ENCODE results near the gene SLC18B1. TPM values are rescaled to one million over a fixed set of nuclear protein-coding genes. Genes with fewer than 3 reads are reported as not detected.
A peak's percentile ranks its signal among the peaks of the same experiment; 100 is the strongest.

Gene SLC18B1
- total and polyA plus RNA-seq, 5 donors = 3.1 to 5.9 (median 5.1) TPM

DNA sequence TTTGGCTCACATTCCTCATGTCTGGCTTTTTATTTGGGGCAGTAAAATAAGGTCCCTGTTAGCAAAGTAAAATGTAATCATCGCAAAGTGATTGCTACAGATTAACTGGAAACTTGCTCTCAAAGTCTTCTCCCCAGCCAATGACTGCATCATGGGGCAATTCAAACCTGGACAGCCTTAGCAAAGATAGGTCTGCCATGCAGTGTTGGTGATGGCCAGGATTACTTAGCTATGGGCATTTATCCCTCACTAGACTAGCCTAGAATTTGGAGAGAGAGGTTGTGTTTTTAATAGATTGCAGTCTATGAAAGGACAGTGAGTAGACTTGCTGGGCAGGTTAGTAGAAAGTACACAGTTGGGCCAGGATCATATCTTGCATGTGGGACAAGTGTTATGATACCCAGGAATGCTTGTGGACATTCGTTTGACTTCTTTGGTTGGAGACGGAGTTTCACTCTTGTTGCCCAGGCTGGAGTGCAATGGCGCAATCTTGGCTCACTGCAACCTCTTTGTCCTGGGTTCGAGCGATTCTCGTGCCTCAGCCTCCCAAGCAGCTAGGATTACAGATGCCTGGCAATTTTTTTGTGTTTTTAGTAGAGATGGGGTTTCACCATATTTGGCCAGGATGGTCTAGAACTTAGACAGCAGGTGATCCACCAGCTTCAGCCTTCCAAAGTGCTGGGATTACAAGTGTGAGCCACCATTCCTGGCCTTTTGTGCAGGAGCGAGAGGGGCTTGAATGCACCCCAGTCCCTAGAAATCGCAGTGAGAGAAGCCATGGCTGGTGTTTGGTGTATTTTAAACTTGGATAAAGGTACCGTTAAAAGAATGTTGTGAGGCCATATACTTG is 19.3 kb upstream of the SLC18B1 start:
- ATAC-seq = no peak
- H3K27ac ChIP-seq (ENCODE audit: low read length) = no peak overlapping the region
- no peaks in the 10 kb centered on the region for H3K4me1 ChIP-seq (ENCODE audit: control insufficient read depth, insufficient read depth, low read length)
- no peak overlapping the region for H3K4me3 ChIP-seq (ENCODE audit: low read length)
- H3K27me3 ChIP-seq (ENCODE audit: control insufficient read depth, insufficient read depth) = no peaks in the 10 kb centered on the region
- intact Hi-C loops (cut with DNase I) = no loop called here
- DNase-seq = no peak
- H3K9me3 ChIP-seq (ENCODE audit: control insufficient read depth, low read length) = no peaks in the 10 kb centered on the region
- 88% methylated on average over 10 of the region's 10 CpGs for WGBS

DNA sequence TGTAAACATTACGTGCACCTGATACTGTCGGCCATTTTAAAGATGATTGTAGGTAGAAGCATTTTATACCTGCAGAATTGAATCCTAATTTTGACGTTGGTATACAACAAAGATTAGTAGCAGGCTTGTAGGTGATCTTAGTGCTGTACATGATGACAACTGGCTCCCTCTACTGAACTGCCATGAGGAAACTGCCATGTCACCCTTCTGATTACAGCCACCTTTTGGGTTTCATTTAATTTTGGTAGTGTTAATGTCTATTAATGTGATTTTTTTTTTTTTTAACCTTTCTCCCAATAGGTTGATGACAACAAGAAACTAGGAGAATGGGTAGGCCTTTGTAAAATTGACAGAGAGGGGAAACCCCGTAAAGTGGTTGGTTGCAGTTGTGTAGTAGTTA is 18.2 kb upstream of the SLC18B1 start:
- H3K27me3 ChIP-seq (ENCODE audit: control insufficient read depth, insufficient read depth) = no peaks in the 10 kb centered on the region
- no peaks in the 10 kb centered on the region for H3K4me1 ChIP-seq (ENCODE audit: control insufficient read depth, insufficient read depth, low read length)
- WGBS = 73% methylated on average over 4 of the region's 4 CpGs
- H3K27ac ChIP-seq (ENCODE audit: low read length) = no peak overlapping the region
- no peak for ATAC-seq
- H3K4me3 ChIP-seq (ENCODE audit: low read length) = no peak overlapping the region
- intact Hi-C loops (cut with DNase I) = no loop called here
- no peak for DNase-seq
- no peaks in the 10 kb centered on the region for H3K9me3 ChIP-seq (ENCODE audit: control insufficient read depth, low read length)

DNA sequence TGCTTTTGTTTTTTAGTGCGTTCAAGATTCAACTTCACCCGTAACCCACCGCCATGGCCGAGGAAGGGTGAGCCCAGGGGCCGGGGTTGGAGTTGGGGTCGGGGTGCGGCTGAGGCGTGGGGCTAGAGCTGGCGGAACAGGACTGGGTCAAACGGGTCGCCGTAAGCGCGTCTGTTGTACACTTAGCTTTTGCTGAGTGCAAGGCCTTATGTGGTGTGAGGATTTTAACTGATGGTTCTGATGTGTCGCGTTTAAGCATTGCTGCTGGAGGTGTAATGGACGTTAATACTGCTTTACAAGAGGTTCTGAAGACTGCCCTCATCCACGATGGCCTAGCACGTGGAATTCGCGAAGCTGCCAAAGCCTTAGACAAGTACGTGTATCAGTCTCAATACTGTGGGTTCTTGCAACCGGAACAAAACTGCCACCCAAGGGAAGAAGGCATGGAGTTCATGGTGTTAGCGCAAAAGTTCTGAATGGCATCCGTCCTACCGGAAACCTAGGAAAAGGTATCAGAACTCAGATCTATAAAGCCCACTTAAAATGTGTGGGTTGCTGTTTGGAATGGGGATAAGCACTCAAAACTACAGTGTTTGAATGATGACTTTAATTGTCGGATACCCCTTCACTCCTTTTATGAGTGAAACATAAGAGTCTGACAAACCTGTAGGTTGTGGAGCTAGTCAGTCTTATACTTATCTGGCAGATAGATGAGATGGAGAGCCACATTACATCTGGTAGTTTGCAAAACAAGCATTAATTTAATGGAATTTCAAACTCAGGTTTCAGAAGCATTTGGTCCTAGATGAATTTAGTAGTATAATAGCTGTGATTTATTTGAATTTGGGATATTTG is 16.5 kb upstream of the SLC18B1 start:
- Histone ChIP-seq H3K27ac (ENCODE audit: low read length) (peak overlapping the region; percentile 85), H3K27me3 (ENCODE audit: control insufficient read depth, insufficient read depth) (no peaks in the 10 kb centered on the region), H3K4me1 (ENCODE audit: control insufficient read depth, insufficient read depth, low read length) (no peaks in the 10 kb centered on the region), H3K9me3 (ENCODE audit: control insufficient read depth, low read length) (no peaks in the 10 kb centered on the region), H3K4me3 (ENCODE audit: low read length) (peak overlapping the region; percentile 97)
- under 1% methylated on average over 27 of the region's 27 CpGs for WGBS
- ATAC-seq (peak; percentile 15 to 43), DNase-seq (peak in 1 of 3 donors; percentile 57)
- intact Hi-C loops (cut with DNase I) = no loop called here

DNA sequence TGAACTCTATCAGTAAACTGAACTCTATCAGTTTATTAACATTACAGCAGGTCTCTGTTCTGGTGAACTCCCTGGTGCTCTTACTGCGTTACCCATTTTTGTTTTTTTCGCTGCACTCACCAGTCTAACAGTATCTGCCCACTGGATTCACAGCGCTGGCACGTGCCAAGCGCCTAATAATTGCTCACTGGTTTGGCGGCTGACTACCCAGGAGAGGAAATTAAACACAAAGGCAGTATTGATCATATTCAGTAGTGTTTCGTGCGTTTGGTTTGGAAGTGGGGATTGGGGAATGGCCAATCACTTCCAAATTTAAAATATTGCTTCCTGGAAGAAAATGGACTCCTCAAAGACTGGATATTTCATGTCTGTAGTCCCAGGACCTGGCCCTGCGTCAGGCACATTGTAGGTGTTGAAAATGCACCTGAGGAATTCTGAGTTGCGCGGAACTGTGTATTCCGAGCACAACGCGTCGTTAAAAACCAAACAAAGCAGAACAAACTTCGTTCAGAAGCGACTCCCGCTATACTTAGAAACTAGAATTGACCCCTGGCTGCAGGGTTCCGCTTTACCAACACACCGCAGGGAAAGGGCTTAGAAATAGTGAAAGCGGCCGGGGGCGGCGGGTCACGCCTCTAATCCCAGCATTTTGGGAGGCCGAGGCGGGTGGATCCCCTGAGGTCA is 14.9 kb upstream of the SLC18B1 start:
- intact Hi-C loops (cut with DNase I) = no loop called here
- peak; percentile 27 to 39 for ATAC-seq
- no peaks in the 10 kb centered on the region for H3K4me1 ChIP-seq (ENCODE audit: control insufficient read depth, insufficient read depth, low read length)
- peak overlapping the region; percentile 98 for H3K27ac ChIP-seq (ENCODE audit: low read length)
- DNase-seq = peak; percentile 40 to 76 (median 76)
- under 1% methylated on average over 27 of the region's 27 CpGs for WGBS
- H3K4me3 ChIP-seq (ENCODE audit: low read length) = peak overlapping the region; percentile 97
- no peaks in the 10 kb centered on the region for H3K9me3 ChIP-seq (ENCODE audit: control insufficient read depth, low read length)
- H3K27me3 ChIP-seq (ENCODE audit: control insufficient read depth, insufficient read depth) = no peaks in the 10 kb centered on the region

DNA sequence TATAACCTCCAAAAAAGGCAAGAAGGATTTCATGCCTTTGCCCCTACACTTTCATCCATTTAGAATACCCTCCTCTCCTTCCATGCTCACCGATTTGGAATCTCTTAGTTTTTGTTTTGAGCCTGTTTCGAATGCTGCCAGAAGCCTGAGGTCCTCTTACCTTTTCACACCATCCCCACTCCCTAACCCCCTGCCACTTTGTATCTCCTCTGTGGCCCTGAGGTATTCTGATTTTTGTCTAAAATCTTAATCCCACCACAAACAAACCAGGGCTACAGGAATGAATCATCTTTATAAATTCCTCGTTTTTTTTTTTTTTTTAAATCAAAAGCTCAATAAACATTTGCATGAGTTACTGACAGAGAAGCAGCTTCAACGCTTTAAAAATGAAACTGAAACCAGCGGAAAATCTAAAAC is 14.3 kb upstream of the SLC18B1 start:
- Histone ChIP-seq H3K27ac (ENCODE audit: low read length) (peak overlapping the region; percentile 50), H3K9me3 (ENCODE audit: control insufficient read depth, low read length) (no peaks in the 10 kb centered on the region), H3K4me3 (ENCODE audit: low read length) (peak overlapping the region; percentile 97), H3K4me1 (ENCODE audit: control insufficient read depth, insufficient read depth, low read length) (no peaks in the 10 kb centered on the region), H3K27me3 (ENCODE audit: control insufficient read depth, insufficient read depth) (no peaks in the 10 kb centered on the region)
- 3% methylated on average over 5 of the region's 5 CpGs for WGBS
- ATAC-seq (no peak), DNase-seq (no peak)
- intact Hi-C loops (cut with DNase I) = no loop called here

DNA sequence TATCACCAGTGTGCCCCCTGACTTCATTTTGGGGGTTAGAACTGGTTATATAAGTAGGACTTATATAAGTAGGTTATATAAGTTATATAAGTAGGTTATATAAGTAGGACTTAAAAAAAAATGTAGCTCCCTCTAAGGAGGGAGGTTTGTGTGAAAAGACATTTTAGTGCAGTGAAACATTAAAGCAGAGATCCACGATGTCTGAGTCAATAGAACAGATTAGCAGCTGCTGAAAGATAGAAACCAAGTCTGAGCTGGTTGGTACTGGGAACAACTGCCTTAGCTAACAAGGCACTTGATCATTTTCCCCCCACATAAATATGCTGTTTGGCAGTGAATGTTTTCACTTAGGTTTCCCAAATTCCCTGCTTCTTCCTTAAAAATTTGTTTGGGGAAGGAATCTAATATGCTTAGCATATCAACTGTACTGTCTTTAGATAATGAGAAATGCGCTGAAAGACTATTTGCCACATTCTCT is 13.9 kb upstream of the SLC18B1 start:
- WGBS = 19% methylated on average over 2 of the region's 2 CpGs
- Histone ChIP-seq H3K4me3 (ENCODE audit: low read length) (peak overlapping the region; percentile 97), H3K27ac (ENCODE audit: low read length) (no peak overlapping the region), H3K27me3 (ENCODE audit: control insufficient read depth, insufficient read depth) (no peaks in the 10 kb centered on the region), H3K4me1 (ENCODE audit: control insufficient read depth, insufficient read depth, low read length) (no peaks in the 10 kb centered on the region), H3K9me3 (ENCODE audit: control insufficient read depth, low read length) (no peaks in the 10 kb centered on the region)
- ATAC-seq = no peak
- no peak for DNase-seq
- intact Hi-C loops (cut with DNase I) = no loop called here

DNA sequence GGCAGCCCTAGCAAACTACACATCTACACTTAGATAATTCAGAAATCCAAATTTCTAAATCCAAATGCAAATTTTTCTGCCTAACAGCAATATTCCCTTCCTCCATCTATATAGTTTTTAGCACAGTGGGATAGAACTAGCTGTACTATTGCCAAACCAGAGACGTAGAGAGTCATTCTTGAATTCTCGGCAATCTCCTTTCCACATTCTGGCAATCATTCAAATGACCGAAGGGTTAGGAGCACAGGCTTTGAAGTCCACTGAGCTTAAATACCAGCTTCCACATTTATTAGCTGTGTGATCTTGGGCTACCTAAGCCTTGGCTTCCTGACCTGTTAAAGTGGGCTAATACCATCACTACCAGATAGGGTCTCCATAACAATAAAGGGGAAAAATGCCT is 12.8 kb upstream of the SLC18B1 start:
- H3K27ac ChIP-seq (ENCODE audit: low read length) = no peak overlapping the region
- no peak overlapping the region for H3K4me3 ChIP-seq (ENCODE audit: low read length)
- H3K9me3 ChIP-seq (ENCODE audit: control insufficient read depth, low read length) = no peaks in the 10 kb centered on the region
- no peaks in the 10 kb centered on the region for H3K4me1 ChIP-seq (ENCODE audit: control insufficient read depth, insufficient read depth, low read length)
- H3K27me3 ChIP-seq (ENCODE audit: control insufficient read depth, insufficient read depth) = no peaks in the 10 kb centered on the region
- ATAC-seq = no peak
- no peak for DNase-seq
- 34% methylated on average over 3 of the region's 3 CpGs for WGBS
- intact Hi-C loops (cut with DNase I) = no loop called here

DNA sequence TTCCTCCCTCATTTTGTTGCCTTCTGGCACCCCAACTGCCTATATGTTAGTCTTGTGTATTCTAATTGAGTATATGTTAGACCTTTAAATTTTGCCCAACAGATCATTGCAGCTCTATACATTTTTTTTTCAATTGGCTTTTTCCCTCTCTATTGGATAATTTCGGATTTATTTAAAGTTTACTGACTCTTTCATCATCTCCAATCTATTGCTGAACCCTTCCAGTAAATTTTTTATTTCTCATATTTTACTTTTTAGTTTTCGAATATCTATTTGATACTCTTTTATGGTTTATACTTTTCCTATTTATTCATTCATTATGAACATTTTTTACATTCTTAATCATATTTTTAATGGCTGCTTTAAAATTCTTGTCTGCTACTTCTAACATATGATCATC is 7.1 kb upstream of the SLC18B1 start:
- Histone ChIP-seq H3K27me3 (ENCODE audit: control insufficient read depth, insufficient read depth) (no peaks in the 10 kb centered on the region), H3K27ac (ENCODE audit: low read length) (no peak overlapping the region), H3K4me3 (ENCODE audit: low read length) (no peak overlapping the region), H3K9me3 (ENCODE audit: control insufficient read depth, low read length) (no peaks in the 10 kb centered on the region), H3K4me1 (ENCODE audit: control insufficient read depth, insufficient read depth, low read length) (no peaks in the 10 kb centered on the region)
- 59% methylated on average over 2 of the region's 2 CpGs for WGBS
- DNase-seq = no peak
- ATAC-seq = no peak
- intact Hi-C loops (cut with DNase I) = no loop called here

DNA sequence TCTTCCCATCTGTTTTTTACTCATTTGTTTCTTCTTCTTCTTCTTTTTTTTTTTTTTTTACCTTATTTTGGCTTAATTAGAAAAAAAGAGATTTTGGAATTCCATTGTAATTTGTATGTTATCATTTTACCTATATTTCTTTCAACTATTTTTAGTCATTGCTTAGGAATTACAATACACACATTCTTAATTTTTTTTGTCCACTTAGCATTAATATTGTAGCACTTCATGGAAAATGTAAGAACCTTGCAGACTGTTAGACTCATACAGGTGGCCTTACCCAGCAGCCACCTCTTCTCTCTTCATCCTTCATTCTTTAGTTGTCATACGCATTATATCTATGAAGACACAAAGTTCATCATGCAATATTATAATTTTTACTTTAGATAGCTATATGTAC is 5.8 kb upstream of the SLC18B1 start:
- DNase-seq = no peak
- Histone ChIP-seq H3K9me3 (ENCODE audit: control insufficient read depth, low read length) (no peaks in the 10 kb centered on the region), H3K27ac (ENCODE audit: low read length) (no peak overlapping the region), H3K4me3 (ENCODE audit: low read length) (no peak overlapping the region), H3K4me1 (ENCODE audit: control insufficient read depth, insufficient read depth, low read length) (no peaks in the 10 kb centered on the region), H3K27me3 (ENCODE audit: control insufficient read depth, insufficient read depth) (no peaks in the 10 kb centered on the region)
- ATAC-seq = no peak
- 98% methylated on average over 1 of the region's 1 CpG for WGBS
- intact Hi-C loops (cut with DNase I) = no loop called here

DNA sequence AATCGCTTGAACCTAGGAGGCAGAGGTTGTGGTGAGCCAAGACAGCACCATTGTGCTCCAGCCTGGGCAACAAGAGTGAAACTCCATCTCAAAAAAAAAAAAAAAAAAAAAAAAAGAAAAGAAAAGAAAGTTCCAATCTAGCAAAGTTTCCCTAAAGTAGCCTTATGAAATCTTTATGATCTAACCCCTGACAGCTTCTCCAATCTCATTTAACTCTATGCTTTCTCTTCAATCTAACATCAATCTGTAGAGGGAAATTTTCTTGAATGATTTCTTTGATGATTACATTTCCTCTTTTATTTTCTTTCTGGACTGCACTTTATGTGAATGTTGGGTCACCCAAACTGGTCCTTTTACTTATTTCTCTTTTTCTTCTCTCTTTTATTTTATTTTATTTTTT is 2.2 kb upstream of the SLC18B1 start:
- Histone ChIP-seq H3K4me1 (ENCODE audit: control insufficient read depth, insufficient read depth, low read length) (no peaks in the 10 kb centered on the region), H3K27ac (ENCODE audit: low read length) (no peak overlapping the region), H3K4me3 (ENCODE audit: low read length) (no peak overlapping the region), H3K9me3 (ENCODE audit: control insufficient read depth, low read length) (no peaks in the 10 kb centered on the region), H3K27me3 (ENCODE audit: control insufficient read depth, insufficient read depth) (no peaks in the 10 kb centered on the region)
- no peak for DNase-seq
- intact Hi-C loops (cut with DNase I) = no loop called here
- 97% methylated on average over 1 of the region's 1 CpG for WGBS
- no peak for ATAC-seq
